Esophagus (tissue), 2 donors: ENCODE measurements around the gene ITIH5. TPM values are rescaled to one million over a fixed set of nuclear protein-coding genes. Genes with fewer than 3 reads are reported as not detected.
"Not testable (repeated sequence)": the region's sequence is repeated elsewhere in the genome, so short reads cannot be mapped to it uniquely, and the experiment has no call there.

ENCODE experiments used
- H3K27ac ChIP-seq, 2 donors: one replicate each; pipeline ENCODE4 v1.5.1; 2013; ENCODE audit warnings: low read depth in 2 of 2, mild to moderate bottlenecking in 2 of 2, inconsistent platforms in 1 of 2, low read length in 1 of 2, moderate library complexity in 1 of 2
- H3K27me3 ChIP-seq, 2 donors: one replicate each; pipeline ENCODE4 v1.6.1; 2013; ENCODE audit warnings: low read length in 2 of 2, control low read depth in 1 of 2, mild to moderate bottlenecking in 1 of 2; ENCODE audit not compliant: insufficient read depth in 2 of 2, control insufficient read depth in 1 of 2
- H3K36me3 ChIP-seq, 2 donors: one replicate each; pipeline ENCODE4 v1.6.1; 2013; ENCODE audit warnings: low read length in 1 of 2; ENCODE audit not compliant: control insufficient read depth in 2 of 2, insufficient read depth in 2 of 2
- H3K4me1 ChIP-seq, 2 donors: one replicate each; pipeline ENCODE4 v1.6.1; 2013; ENCODE audit warnings: low read length in 1 of 2; ENCODE audit not compliant: control insufficient read depth in 2 of 2, insufficient read depth in 2 of 2
- H3K4me3 ChIP-seq, 2 donors: one replicate each; pipeline ENCODE4 v1.5.1; 2013; ENCODE audit warnings: low read length in 2 of 2, mild to moderate bottlenecking in 2 of 2, low read depth in 1 of 2, moderate library complexity in 1 of 2
- H3K9me3 ChIP-seq, 2 donors: one replicate each; pipeline ENCODE4 v1.6.1; 2013; ENCODE audit warnings: mild to moderate bottlenecking in 2 of 2, low read depth in 1 of 2, low read length in 1 of 2, moderate library complexity in 1 of 2; ENCODE audit not compliant: control insufficient read depth in 2 of 2, insufficient read depth in 1 of 2
- WGBS, 2 donors: extraction: QIAGEN DNeasy Blood & Tissue Kit; methylation state at CpG; one replicate each; pipeline ENCODE4 v1.1.7; 2013; 5-methylcytosine and 5-hydroxymethylcytosine counted together
- polyA plus RNA-seq, 2 donors: library from polyadenylated mRNA; stranded (reverse); fragments of 200-250 nt; gene quantifications; one replicate each; pipeline ENCODE4 v1.2.3, GENCODE V29; 2013
- donor health status: healthy with polysubstance abuse.
- donor health status: Bipolar disorder and iron deficiency.

Gene ITIH5
- 1 to 10 TPM; 2.6 to 4.4 TPM for polyA plus RNA-seq

GRCh38 chr10:7666253-7667023 is at the start of gene ITIH5:
Gene ITIH5, minus strand, starts transcription at chr10:7666966. Its CDS starts 74 bp downstream, at chr10:7666892.
- Histone ChIP-seq H3K9me3 (no peaks in the 10 kb centered on the region), H3K27ac (peak within 1 kb of the TSS; percentile 22 to 48), H3K4me1 (no peaks in the 10 kb centered on the region), H3K4me3 (peak within 1 kb of the TSS; percentile 40 to 56), H3K27me3 (no peaks in the 10 kb centered on the region), H3K36me3 (no peaks in the 10 kb centered on the region)
- 1 to 2% methylated on average over 23 to 54 of the region's 54 CpGs for WGBS, 2 donors

- 86 to 88% methylated on average over 7 of the region's 7 CpGs for WGBS, 2 donors
- no peaks in the 10 kb centered on the region for H3K4me1 ChIP-seq
- no peaks in the 10 kb centered on the region for H3K36me3 ChIP-seq
- no peaks in the 10 kb centered on the region for H3K9me3 ChIP-seq
- no peak overlapping the region for H3K27ac ChIP-seq
- H3K27me3 ChIP-seq, result no peaks in the 10 kb centered on the region
- no peak overlapping the region for H3K4me3 ChIP-seq
These were observed 48.7 kb upstream of the ITIH5 start for GRCh38 chr10:7715515-7715914.

GRCh38 chr10:7711075-7711474 is 44.3 kb upstream of the ITIH5 start:
- not testable (repeated sequence) for H3K27ac ChIP-seq, H3K36me3 ChIP-seq, H3K9me3 ChIP-seq, H3K4me1 ChIP-seq, H3K4me3 ChIP-seq
- WGBS, 2 donors, result 84 to 92% methylated on average over 5 of the region's 5 CpGs
- H3K27me3 ChIP-seq, result peaks cover 3 to 11% of the 10 kb centered on the region in 2 donors

- H3K27ac ChIP-seq, result no peak overlapping the region
- WGBS, 2 donors, result 87 to 90% methylated on average over 1 of the region's 1 CpG
- H3K4me1 ChIP-seq, result no peaks in the 10 kb centered on the region
- H3K9me3 ChIP-seq, result no peaks in the 10 kb centered on the region
- peaks cover 3 to 11% of the 10 kb centered on the region in 2 donors for H3K27me3 ChIP-seq
- no peak overlapping the region for H3K4me3 ChIP-seq
- H3K36me3 ChIP-seq, result no peaks in the 10 kb centered on the region
These were observed 43.7 kb upstream of the ITIH5 start for GRCh38 chr10:7710446-7710845.

DNA sequence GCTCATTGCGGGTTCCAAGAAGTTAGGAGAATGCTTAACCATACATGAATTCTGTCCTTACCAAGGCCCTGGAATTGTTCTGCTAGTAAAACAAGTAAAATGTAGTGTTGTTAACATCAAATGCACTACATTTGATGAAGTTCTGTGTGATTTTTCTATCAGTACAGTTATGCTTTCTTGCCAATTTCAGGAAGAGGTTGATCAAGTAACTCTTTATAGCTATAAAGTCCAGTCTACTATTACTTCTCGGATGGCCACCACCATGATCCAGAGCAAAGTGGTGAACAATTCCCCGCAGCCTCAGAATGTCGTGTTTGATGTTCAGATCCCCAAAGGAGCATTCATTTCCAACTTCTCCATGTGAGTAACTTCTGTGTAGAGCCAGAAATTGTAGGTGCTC is 42.1 kb upstream of the ITIH5 start:
- H3K27me3 ChIP-seq, result peaks cover 3 to 15% of the 10 kb centered on the region in 2 donors

GRCh38 chr10:7707858-7708622 is 41.3 kb upstream of the ITIH5 start:
- WGBS, 2 donors, result 78 to 79% methylated on average over 5 of the region's 5 CpGs
- Histone ChIP-seq H3K36me3 (no peaks in the 10 kb centered on the region), H3K4me1 (no peaks in the 10 kb centered on the region), H3K27ac (no peak overlapping the region), H3K9me3 (no peaks in the 10 kb centered on the region), H3K27me3 (peaks cover 3 to 15% of the 10 kb centered on the region in 2 donors), H3K4me3 (no peak overlapping the region)

More for the DNA sequence above, 42.1 kb upstream of the ITIH5 start:
- Histone ChIP-seq H3K4me1 (no peaks in the 10 kb centered on the region), H3K9me3 (no peaks in the 10 kb centered on the region), H3K27ac (no peak overlapping the region), H3K4me3 (no peak overlapping the region), H3K36me3 (no peaks in the 10 kb centered on the region)
- 95% methylated on average over 4 of the region's 4 CpGs for whole genome bisulfite sequencing, 2 donors

GRCh38 chr10:7707102-7707501 is 40.3 kb upstream of the ITIH5 start:
- no peak overlapping the region for H3K4me3 ChIP-seq
- no peaks in the 10 kb centered on the region for H3K36me3 ChIP-seq
- H3K27ac ChIP-seq, result no peak overlapping the region
- 51 to 75% methylated on average over 4 of the region's 4 CpGs for WGBS, 2 donors
- H3K27me3 ChIP-seq, result peaks cover 3 to 15% of the 10 kb centered on the region in 2 donors
- no peaks in the 10 kb centered on the region for H3K4me1 ChIP-seq
- H3K9me3 ChIP-seq, result no peaks in the 10 kb centered on the region

- Histone ChIP-seq H3K4me1 (no peaks in the 10 kb centered on the region), H3K36me3 (no peaks in the 10 kb centered on the region), H3K9me3 (no peaks in the 10 kb centered on the region), H3K4me3 (no peak overlapping the region), H3K27ac (no peak overlapping the region), H3K27me3 (peaks cover 3 to 15% of the 10 kb centered on the region in 2 donors)
- 69 to 80% methylated on average over 4 of the region's 4 CpGs for WGBS, 2 donors
These were observed 39.8 kb upstream of the ITIH5 start for GRCh38 chr10:7706534-7707073.

GRCh38 chr10:7705341-7705740 is 38.6 kb upstream of the ITIH5 start:
- no peak overlapping the region for H3K4me3 ChIP-seq
- no peaks in the 10 kb centered on the region for H3K4me1 ChIP-seq
- H3K9me3 ChIP-seq, result no peaks in the 10 kb centered on the region
- H3K27me3 ChIP-seq, result peaks cover 3 to 15% of the 10 kb centered on the region in 2 donors
- WGBS, 2 donors, result 82 to 87% methylated on average over 3 of the region's 3 CpGs
- H3K36me3 ChIP-seq, result no peaks in the 10 kb centered on the region
- H3K27ac ChIP-seq, result no peak overlapping the region
